ENCODE measurements around the gene VPS25. TPM values are rescaled to one million over a fixed set of nuclear protein-coding genes. Genes with fewer than 3 reads are reported as not detected.
A peak's percentile ranks its signal among the peaks of the same experiment; 100 is the strongest.

Gene VPS25
- total and polyA plus RNA-seq, 9 of the 15 experiments (the other 6 are each of a cell fraction or from before 2014, with no cell fraction given), result 123 to 352 (median 180) TPM

DNA sequence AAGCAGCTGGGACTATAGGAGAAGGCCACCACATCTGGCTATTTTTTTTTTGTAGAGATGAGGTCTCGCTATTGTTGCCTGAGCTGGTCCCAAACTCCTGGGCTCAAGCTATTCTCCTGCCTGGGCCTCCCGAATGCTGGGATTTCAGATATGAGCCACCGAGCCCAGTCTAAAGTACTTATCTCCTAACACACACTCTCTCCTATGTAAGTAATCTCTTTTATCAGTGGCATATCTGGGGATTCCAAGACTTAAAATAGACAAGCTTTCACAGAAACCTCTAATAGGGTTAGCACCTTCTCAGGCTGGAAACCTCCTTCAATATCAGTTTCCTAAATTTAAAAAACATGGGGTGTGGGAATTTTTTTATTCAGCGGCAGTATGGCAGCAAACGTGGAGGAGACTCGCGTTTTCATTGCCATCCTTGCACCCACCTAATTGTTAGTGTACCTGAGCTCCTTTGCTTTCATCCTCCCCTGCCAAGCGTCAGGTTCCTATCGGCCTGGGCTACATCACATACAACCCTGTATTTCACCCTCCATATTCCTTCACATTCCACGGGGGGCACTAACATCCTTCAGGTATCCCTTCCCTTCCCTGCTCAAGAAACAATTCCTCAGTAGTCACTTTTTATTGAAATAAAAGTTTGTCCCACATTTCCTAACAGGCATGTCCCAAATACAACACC lies 29.5 kb upstream of the VPS25 start (continued):
- TF ChIP-seq MBD2 (IDR thresholded peaks at IDR 0.05; ENCODE audit: borderline replicate concordance, low read depth), result peak; percentile 62; the same call in 1 of the 2 replicates
- no peak for TF ChIP-seq PBX2 (CRISPR knock-in tag; IDR thresholded peaks at IDR 0.05; ENCODE audit: low read depth)
- TF ChIP-seq PBX2 (tag; conservative IDR thresholded peaks at IDR 0.05; ENCODE audit: low read depth), result no peak
- no peak for TF ChIP-seq ATF2 (CRISPR knock-in tag; IDR thresholded peaks at IDR 0.05)
- TF ChIP-seq ZBTB33 (CRISPR knock-in tag; IDR thresholded peaks at IDR 0.05), result no peak
- TF ChIP-seq ZNF449 (CRISPR knock-in tag; IDR thresholded peaks at IDR 0.05), result no peak
- no peak for TF ChIP-seq ZNF174 (CRISPR knock-in tag; IDR thresholded peaks at IDR 0.05)
- no peak for TF ChIP-seq ZSCAN32 (CRISPR knock-in tag; IDR thresholded peaks at IDR 0.05)
- 0 out of 2 replicates have a peak, but pooled peaks have one; percentile 15 for TF ChIP-seq NFRKB (IDR thresholded peaks at IDR 0.05; ENCODE audit: low read depth)
- no peak for TF ChIP-seq BHLHE40 (IDR thresholded peaks at IDR 0.05; ENCODE audit: low read length)
- TF ChIP-seq TCF7L2 (IDR thresholded peaks at IDR 0.05; ENCODE audit: low read depth, low read length), result no peak
- TF ChIP-seq ATF1 (CRISPR knock-in tag; IDR thresholded peaks at IDR 0.05), result no peak
- TF ChIP-seq ATF1 (tag; IDR thresholded peaks at IDR 0.05), result 0 out of 2 replicates have a peak, but pooled peaks have one; percentile 12
